Progenitor cell of endocrine pancreas (in vitro differentiated cells): Measurements from ENCODE around the gene SIRPG. TPM values are rescaled to one million over a fixed set of nuclear protein-coding genes. Genes with fewer than 3 reads are reported as not detected.
"Not testable (repeated sequence)": the region's sequence is repeated elsewhere in the genome, so short reads cannot be mapped to it uniquely, and the experiment has no call there.

Experiments used
- DNase-seq: peaks from one replicate; pipeline ENCODE4 v3.0.0; 2021; ENCODE audit warnings: low spot score; ENCODE audit not compliant: unreplicated experiment
- H3K27ac Mint-ChIP-seq: 2 replicates; pipeline ENCODE4 v1.8.0; 2021; ENCODE audit warnings: mild to moderate bottlenecking, moderate library complexity, mixed read lengths
- H3K27me3 Mint-ChIP-seq: 2 replicates; pipeline ENCODE4 v1.8.0; 2021; ENCODE audit warnings: mixed read lengths
- H3K36me3 Mint-ChIP-seq: 2 replicates; pipeline ENCODE4 v1.8.0; 2022; ENCODE audit warnings: mixed read lengths; ENCODE audit not compliant: insufficient read depth
- H3K4me1 Mint-ChIP-seq: 2 replicates; pipeline ENCODE4 v1.8.0; 2021; ENCODE audit warnings: low read depth, mixed read lengths
- H3K4me3 Mint-ChIP-seq: 2 replicates; pipeline ENCODE4 v1.8.0; 2021; ENCODE audit warnings: low read depth, mild to moderate bottlenecking, moderate library complexity, mixed read lengths
- H3K9me3 Mint-ChIP-seq: 2 replicates; pipeline ENCODE4 v1.8.0; 2021; ENCODE audit warnings: low read depth, mixed read lengths
- CTCF ChIP-seq: fragments of 200-600 bp; sonication (generic); IDR thresholded peaks from one replicate; pipeline ENCODE4 v1.5.0; 2021; ENCODE audit warnings: antibody characterized with exemption, mild to moderate bottlenecking; ENCODE audit not compliant: unreplicated experiment
- total RNA-seq: library from RNA; stranded (reverse); gene quantifications from 2 replicates; pipeline ENCODE4 v1.2.1, GENCODE V29; 2021

SIRPG gene
- total RNA-seq, 1 donor from 2014 or later: not detected

GRCh38 chr20:1646975-1647431 is 10.6 kb downstream of the SIRPG start:
- peaks cover 11% of the 10 kb centered on the region for H3K27me3 Mint-ChIP-seq
- no peaks in the 10 kb centered on the region for H3K36me3 Mint-ChIP-seq
- no peak overlapping the region for H3K27ac Mint-ChIP-seq
- H3K4me3 Mint-ChIP-seq: no peak overlapping the region
- no peaks in the 10 kb centered on the region for H3K4me1 Mint-ChIP-seq
- no peaks in the 10 kb centered on the region for H3K9me3 Mint-ChIP-seq
- no peak for TF ChIP-seq CTCF
- DNase-seq: no peak

DNA sequence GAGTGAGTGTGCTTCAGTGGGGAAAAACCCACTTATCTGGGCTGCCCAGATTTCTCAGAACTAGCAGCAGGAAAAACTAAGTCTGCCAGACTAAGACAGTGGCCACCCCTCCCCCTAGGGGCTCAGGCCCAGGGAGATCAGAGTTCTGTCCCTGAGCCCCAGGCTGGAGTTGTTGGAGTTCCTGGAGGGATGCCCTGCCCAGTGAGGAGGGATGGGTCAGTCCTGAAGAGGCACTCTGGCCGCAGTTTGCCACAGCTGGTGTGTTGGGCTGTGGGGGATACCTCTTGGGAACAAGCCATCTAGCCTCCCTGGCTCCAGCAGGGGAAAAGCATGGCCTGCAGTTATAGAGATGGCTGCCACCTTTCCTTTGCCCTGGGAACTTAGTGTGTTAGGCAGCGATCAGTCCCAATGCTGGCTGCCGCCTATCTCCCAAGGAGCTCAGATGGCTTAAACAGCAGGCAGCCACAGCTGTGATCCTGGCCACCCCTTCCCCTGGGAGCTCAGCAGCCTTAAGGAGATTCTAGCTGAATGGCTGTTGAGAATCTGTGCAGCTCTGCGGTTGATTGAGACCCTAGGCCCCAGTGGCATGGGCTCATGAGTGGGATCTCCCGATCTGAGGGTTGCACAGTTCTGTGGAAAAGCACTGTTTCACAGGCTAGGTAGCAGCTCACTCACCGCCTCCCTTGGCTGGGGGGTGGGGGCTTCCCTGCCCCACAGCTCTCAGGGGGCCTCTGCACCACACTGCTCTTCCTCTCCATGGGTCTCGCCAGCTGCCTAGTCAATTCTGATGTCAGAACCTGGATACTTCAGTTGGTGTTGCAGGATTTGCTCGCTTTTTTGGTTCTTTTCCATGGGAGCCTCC is 13.2 kb downstream of the SIRPG start:
- Mint-ChIP-seq H3K27me3 (no peaks in the 10 kb centered on the region), H3K9me3 (peaks cover 10% of the 10 kb centered on the region), H3K27ac (no peak overlapping the region), H3K4me1 (no peaks in the 10 kb centered on the region), H3K4me3 (no peak overlapping the region), H3K36me3 (no peaks in the 10 kb centered on the region)
- TF ChIP-seq CTCF: no peak
- no peak for DNase-seq

DNA sequence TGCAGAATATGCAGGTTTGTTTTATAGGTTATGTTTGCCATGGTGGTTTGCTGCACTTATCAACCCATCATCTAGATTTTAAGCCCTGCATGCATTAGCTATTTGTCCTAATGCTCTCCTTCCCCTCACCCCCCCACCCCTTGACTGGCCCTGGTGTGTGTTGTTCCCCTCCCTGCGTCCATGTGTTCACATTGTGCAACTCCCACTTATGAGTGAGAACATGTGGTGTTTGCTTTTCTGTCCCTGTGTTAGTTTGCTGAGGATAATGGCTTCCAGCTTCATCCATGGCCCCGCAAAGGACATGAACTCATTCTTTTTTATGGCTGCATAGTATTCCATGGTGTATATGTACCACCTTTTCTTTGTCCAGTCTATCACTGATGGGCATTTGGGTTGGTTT is 18.9 kb downstream of the SIRPG start:
- not testable (repeated sequence) for H3K4me3 Mint-ChIP-seq, H3K36me3 Mint-ChIP-seq, H3K27me3 Mint-ChIP-seq, DNase-seq, H3K4me1 Mint-ChIP-seq, H3K27ac Mint-ChIP-seq
- H3K9me3 Mint-ChIP-seq: peaks cover 10% of the 10 kb centered on the region

- no peak overlapping the region for H3K27ac Mint-ChIP-seq
- no peaks in the 10 kb centered on the region for H3K36me3 Mint-ChIP-seq
- no peak overlapping the region for H3K4me3 Mint-ChIP-seq
- no peak for DNase-seq
- H3K4me1 Mint-ChIP-seq: no peaks in the 10 kb centered on the region
- no peaks in the 10 kb centered on the region for H3K27me3 Mint-ChIP-seq
- no peak for TF ChIP-seq CTCF
- H3K9me3 Mint-ChIP-seq: peaks cover 10% of the 10 kb centered on the region
Observed at GRCh38 chr20:1637755-1638154, 19.8 kb downstream of the SIRPG start.

GRCh38 chr20:1637226-1637625 is 20.4 kb downstream of the SIRPG start:
- Mint-ChIP-seq H3K36me3 (no peaks in the 10 kb centered on the region), H3K9me3 (peaks cover 10% of the 10 kb centered on the region), H3K27ac (no peak overlapping the region), H3K4me3 (no peak overlapping the region), H3K4me1 (no peaks in the 10 kb centered on the region), H3K27me3 (no peaks in the 10 kb centered on the region)
- no peak for DNase-seq
- TF ChIP-seq CTCF: no peak

GRCh38 chr20:1636621-1637020 is 21.0 kb downstream of the SIRPG start:
- no peak for TF ChIP-seq CTCF
- H3K27ac Mint-ChIP-seq: no peak overlapping the region
- peaks cover 10% of the 10 kb centered on the region for H3K9me3 Mint-ChIP-seq
- H3K27me3 Mint-ChIP-seq: no peaks in the 10 kb centered on the region
- no peaks in the 10 kb centered on the region for H3K4me1 Mint-ChIP-seq
- no peak overlapping the region for H3K4me3 Mint-ChIP-seq
- H3K36me3 Mint-ChIP-seq: no peaks in the 10 kb centered on the region
- DNase-seq: no peak
